ENCODE data around the gene VWA3B. TPM values are rescaled to one million over a fixed set of nuclear protein-coding genes. Genes with fewer than 3 reads are reported as not detected.

The VWA3B gene
- total RNA-seq, 1 donor from 2014 or later = not detected

DNA sequence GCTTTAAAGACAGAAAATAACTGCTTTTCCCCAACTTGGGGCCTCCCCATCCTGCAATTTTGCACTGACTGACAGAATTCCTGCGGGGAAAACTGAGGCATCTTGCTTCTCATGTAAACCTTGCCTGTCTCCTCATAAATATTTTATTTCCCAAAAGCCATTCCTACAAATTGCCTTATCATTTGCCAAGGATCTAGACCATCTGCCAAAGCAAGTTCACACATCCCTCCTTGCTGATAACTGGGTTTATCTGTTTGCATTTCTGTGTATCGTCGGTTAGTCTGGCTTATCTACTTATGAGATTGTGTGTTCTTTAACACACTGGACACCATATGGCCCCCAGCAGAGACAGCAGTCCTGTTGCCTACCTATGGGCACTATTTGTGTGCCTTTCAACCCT, 256.3 kb downstream of the VWA3B start:
- TF ChIP-seq, protein P1, sequence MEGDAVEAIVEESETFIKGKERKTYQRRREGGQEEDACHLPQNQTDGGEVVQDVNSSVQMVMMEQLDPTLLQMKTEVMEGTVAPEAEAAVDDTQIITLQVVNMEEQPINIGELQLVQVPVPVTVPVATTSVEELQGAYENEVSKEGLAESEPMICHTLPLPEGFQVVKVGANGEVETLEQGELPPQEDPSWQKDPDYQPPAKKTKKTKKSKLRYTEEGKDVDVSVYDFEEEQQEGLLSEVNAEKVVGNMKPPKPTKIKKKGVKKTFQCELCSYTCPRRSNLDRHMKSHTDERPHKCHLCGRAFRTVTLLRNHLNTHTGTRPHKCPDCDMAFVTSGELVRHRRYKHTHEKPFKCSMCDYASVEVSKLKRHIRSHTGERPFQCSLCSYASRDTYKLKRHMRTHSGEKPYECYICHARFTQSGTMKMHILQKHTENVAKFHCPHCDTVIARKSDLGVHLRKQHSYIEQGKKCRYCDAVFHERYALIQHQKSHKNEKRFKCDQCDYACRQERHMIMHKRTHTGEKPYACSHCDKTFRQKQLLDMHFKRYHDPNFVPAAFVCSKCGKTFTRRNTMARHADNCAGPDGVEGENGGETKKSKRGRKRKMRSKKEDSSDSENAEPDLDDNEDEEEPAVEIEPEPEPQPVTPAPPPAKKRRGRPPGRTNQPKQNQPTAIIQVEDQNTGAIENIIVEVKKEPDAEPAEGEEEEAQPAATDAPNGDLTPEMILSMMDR (IDR thresholded peaks at IDR 0.05) = no peak
- no peaks in the 10 kb centered on the region for H3K36me3 ChIP-seq
- no peak overlapping the region for H3K4me3 ChIP-seq
- no peak overlapping the region for H3K27ac ChIP-seq
- peaks cover 0 to 3% of the 10 kb centered on the region in 2 donors for H3K9me3 ChIP-seq
- intact Hi-C loops (cut with DNase I) = no loop called here
- H3K27me3 ChIP-seq = peaks cover 17% of the 10 kb centered on the region
- H3K4me1 ChIP-seq = peaks cover 3 to 4% of the 10 kb centered on the region in 2 donors
- DNase-seq (ENCODE audit: low spot score in 2 of 2) = no peak

DNA sequence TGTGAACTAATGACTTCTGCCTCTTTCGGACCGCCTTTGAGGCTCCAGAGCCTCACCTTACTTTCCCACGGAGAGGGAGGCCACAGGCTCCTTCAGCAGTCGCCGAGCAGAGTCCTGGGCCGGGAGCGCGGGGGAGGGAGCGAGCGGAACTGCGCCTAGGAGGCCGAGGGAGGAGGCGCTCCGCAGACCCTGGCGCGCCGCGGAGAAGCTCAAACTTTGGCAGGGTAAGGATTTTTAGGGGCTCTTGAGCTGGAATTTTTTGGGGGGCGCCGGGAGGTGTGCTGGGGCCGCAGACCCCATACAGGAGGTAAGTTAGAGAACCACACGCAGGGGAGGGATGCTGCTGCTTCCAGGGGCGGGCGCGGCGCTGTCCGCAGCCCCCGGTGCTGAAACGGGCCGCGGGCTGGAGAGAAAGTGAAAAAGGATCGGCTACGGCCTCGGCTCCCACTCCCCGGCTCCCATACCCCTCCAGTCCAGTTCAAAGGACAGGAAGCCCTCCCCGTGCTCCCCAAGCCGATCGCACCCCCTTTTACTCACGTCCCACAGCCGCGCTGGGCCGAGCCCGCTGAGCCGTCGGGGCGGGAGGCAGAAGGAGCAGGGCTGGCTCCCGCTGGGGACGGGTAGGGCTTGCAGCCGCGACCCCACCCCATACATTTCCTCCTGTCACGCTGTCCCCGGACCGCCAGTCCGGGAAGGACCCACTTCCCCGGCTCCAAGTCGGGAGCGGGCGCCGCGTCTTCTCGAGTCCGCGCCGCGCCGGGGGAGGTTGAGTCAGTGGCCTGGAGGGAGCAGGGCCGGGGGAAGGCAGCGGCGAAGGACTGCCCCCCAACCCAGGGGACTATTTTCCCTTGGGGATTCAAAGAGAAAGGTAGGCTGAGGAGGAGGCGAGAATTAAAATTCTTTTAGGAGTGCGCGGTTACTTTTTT, 259.6 kb downstream of the VWA3B start, which contains the start of gene CNGA3:
TSS of gene CNGA3 (plus strand) at position 146 of the 926 bp plus-strand sequence. CDS start 23,520 bp downstream, outside the sequence.
- intact Hi-C loops (cut with DNase I) = no loop called here
- no peak for DNase-seq (ENCODE audit: low spot score in 2 of 2)
- TF ChIP-seq, protein P1 (IDR thresholded peaks at IDR 0.05) = peak in 1 of 3 experiments; percentile 10
- H3K4me3 ChIP-seq = peak within 1 kb of the TSS; percentile 17 to 50
- H3K9me3 ChIP-seq = no peaks in the 10 kb centered on the region
- H3K4me1 ChIP-seq = peaks cover 3 to 4% of the 10 kb centered on the region in 2 donors
- H3K27ac ChIP-seq = no peak within 1 kb of the TSS
- H3K27me3 ChIP-seq = peaks cover 17% of the 10 kb centered on the region
- no peaks in the 10 kb centered on the region for H3K36me3 ChIP-seq

DNA sequence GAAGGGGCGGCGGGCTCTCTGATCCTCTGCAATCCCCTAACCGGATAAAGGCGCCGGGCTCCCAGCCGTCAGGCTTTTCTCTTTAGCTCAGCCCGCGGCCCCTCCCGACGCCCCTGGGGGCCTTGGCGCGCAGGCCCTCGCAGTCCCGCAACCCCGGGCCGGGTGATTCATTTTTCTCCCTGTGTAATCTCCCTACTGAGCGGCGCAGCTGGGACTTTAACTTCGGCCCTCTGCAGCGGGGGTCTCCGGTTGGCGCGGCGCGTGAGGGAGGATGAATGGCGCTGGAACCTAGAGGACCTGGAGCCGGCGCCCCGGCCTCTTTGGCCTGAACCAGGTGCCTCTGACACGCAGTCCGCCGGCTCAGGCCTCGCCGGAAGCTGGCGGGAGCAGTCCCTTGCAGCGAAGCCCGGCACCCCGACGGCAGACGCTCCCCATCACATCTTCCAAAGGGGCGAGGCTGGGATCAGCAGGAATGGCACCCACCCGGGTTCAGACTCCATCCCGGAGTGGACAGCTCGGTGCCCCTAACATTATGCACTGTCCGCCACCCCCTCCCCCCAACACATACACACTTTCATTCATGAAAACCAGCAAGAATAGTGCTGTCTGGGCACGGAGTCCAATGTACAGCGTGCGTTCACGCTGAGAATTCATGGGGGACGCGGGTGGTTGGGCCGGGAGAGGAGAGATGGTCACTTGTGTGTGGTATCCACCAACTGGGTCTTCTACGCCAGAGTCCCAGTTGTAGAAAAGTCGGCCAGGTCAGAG, 260.5 kb downstream of the VWA3B start:
- Histone ChIP-seq H3K27ac (no peak overlapping the region), H3K36me3 (no peaks in the 10 kb centered on the region), H3K4me3 (no peak overlapping the region), H3K27me3 (peaks cover 17% of the 10 kb centered on the region), H3K9me3 (no peaks in the 10 kb centered on the region), H3K4me1 (peaks cover 3 to 4% of the 10 kb centered on the region in 2 donors)
- intact Hi-C loops (cut with DNase I) = no loop called here
- no peak for DNase-seq (ENCODE audit: low spot score in 2 of 2)
- TF ChIP-seq, protein P1 (IDR thresholded peaks at IDR 0.05) = no peak

DNA sequence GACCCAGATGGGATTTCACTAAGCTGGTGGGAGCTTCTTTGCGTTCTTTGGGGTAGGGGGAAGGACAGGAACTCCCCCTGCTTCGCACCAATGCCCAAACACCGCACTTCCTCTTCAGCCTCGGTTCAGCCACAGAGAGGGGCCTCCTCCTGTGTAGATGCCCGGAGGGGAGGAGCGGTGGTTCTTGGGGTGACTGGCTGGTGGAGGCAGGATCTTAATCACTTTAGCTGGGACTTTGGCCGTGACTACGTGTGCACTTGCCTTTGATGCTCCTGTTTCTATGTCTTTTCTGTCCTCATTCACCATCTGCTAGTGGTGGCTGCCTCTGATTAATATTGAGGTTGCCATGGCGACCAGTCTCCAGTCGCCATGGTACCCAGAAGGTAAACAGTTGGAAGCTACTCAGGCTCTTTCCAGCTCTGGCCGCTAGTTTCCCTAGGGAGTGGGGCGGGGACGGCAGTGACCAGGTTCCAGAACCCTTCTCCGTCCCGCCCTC, 261.1 kb downstream of the VWA3B start:
- intact Hi-C loops (cut with DNase I) = no loop called here
- H3K27ac ChIP-seq = no peak overlapping the region
- DNase-seq (ENCODE audit: low spot score in 2 of 2) = no peak
- TF ChIP-seq, protein P1 (IDR thresholded peaks at IDR 0.05) = no peak
- H3K4me1 ChIP-seq = peaks cover 3 to 4% of the 10 kb centered on the region in 2 donors
- no peaks in the 10 kb centered on the region for H3K9me3 ChIP-seq
- H3K4me3 ChIP-seq = no peak overlapping the region
- no peaks in the 10 kb centered on the region for H3K36me3 ChIP-seq
- H3K27me3 ChIP-seq = peaks cover 17% of the 10 kb centered on the region

DNA sequence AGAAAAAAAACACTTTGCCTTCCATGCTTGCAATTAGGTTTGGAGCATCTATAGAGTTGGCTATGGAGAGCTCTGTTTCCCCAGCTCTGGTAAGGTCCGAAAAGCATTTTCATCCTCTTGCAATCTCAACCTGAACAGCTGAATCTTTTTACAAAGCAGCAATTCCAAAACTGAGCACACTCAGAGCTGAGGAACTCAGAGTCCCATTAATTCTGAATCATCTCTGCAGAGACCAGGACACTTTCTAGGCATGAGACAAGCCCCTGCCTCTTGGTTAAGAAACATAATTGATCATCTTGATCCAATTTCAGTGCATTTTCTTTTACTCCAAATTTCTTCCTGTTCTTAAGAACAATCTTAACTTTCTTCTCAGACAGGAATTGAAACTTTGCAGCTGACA, 263.4 kb downstream of the VWA3B start:
- H3K9me3 ChIP-seq = peaks cover 0 to 3% of the 10 kb centered on the region in 2 donors
- no peak overlapping the region for H3K27ac ChIP-seq
- peaks cover 3 to 4% of the 10 kb centered on the region in 2 donors for H3K4me1 ChIP-seq
- no peak overlapping the region for H3K4me3 ChIP-seq
- H3K36me3 ChIP-seq = no peaks in the 10 kb centered on the region
- no peak for DNase-seq (ENCODE audit: low spot score in 2 of 2)
- TF ChIP-seq, protein P1 (IDR thresholded peaks at IDR 0.05) = no peak
- H3K27me3 ChIP-seq = peaks cover 17% of the 10 kb centered on the region
- intact Hi-C loops (cut with DNase I) = no loop called here

All from ascending aorta (tissue), 2 donors.